Glomerular endothelial cell (primary cell): ENCODE measurements around the gene SPHK1. TPM values are rescaled to one million over a fixed set of nuclear protein-coding genes. Genes with fewer than 3 reads are reported as not detected.

Experiments
- DNase-seq: peaks from one replicate; pipeline ENCODE4 v3.0.0-alpha.2; 2011; ENCODE audit warnings: low read depth, low spot score; ENCODE audit errors: extremely low read depth
- total RNA-seq: library from RNA; depleted of rRNA; stranded (reverse); fragments of >200 nt; gene quantifications from 2 replicates; pipeline ENCODE4 v1.2.3, GENCODE V29; 2015

SPHK1 gene
- total RNA-seq, 1 donor from 2014 or later: 125 TPM

- no peak for DNase-seq
These were observed 21.2 kb downstream of the SPHK1 start for GRCh38 chr17:76405607-76405966.

GRCh38 chr17:76405967-76406647, 21.7 kb downstream of the SPHK1 start:
- DNase-seq: no peak

GRCh38 chr17:76407509-76407908, 23.1 kb downstream of the SPHK1 start:
- no peak for DNase-seq

- no peak for DNase-seq
These were observed 23.8 kb downstream of the SPHK1 start for GRCh38 chr17:76408037-76408849.

GRCh38 chr17:76410328-76410965, 26.0 kb downstream of the SPHK1 start:
- no peak for DNase-seq

GRCh38 chr17:76411247-76411646, 26.8 kb downstream of the SPHK1 start:
- DNase-seq: no peak

GRCh38 chr17:76414334-76415295, 30.2 kb downstream of the SPHK1 start:
- DNase-seq: no peak

GRCh38 chr17:76415786-76416185, 31.4 kb downstream of the SPHK1 start:
- no peak for DNase-seq

GRCh38 chr17:76416457-76416856, 32.0 kb downstream of the SPHK1 start:
- DNase-seq: no peak

GRCh38 chr17:76416899-76417298, 32.5 kb downstream of the SPHK1 start:
- no peak for DNase-seq

- DNase-seq: no peak
These were observed 33.2 kb downstream of the SPHK1 start for GRCh38 chr17:76417499-76418143.

- DNase-seq: no peak
These were observed 35.3 kb downstream of the SPHK1 start for GRCh38 chr17:76419576-76420260.

- DNase-seq: no peak
These were observed 36.1 kb downstream of the SPHK1 start for GRCh38 chr17:76420356-76421043.

- DNase-seq: no peak
These were observed 36.6 kb downstream of the SPHK1 start for GRCh38 chr17:76421044-76421407.

GRCh38 chr17:76422406-76422805, 38.0 kb downstream of the SPHK1 start:
- DNase-seq: no peak

- no peak for DNase-seq
These were observed 38.5 kb downstream of the SPHK1 start for GRCh38 chr17:76422860-76423259.

- no peak for DNase-seq
These were observed 42.4 kb downstream of the SPHK1 start for GRCh38 chr17:76426853-76427252.

- no peak for DNase-seq
These were observed 43.3 kb downstream of the SPHK1 start for GRCh38 chr17:76427501-76428231.
